Measurements from ENCODE around the gene DZIP1L. TPM values are rescaled to one million over a fixed set of nuclear protein-coding genes. Genes with fewer than 3 reads are reported as not detected.

DZIP1L gene
- total RNA-seq, 1 experiment from 2014 or later, result 15.3 TPM

DNA sequence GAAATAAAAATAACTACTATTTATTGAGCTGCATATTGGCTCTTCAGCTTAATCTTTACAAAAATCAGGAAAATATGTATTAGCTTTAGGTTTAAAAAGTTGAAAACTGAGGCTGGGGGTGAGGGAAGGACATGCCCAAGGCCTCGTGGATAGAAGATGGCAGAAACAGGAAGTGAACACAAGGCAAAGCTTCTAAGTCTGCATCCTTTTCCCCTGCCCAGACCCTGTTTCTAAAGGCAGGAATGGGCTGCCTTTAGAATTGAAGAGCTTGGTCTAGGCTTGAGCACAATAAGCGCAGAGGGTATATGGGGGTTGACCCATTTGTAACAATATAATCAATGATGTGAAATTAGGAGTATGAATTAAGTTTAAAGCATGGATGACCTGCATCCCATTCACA lies 99.3 kb downstream of the DZIP1L start:
- peaks cover 4% of the 10 kb centered on the region; the same call in 1 of the 2 replicates for H3K27me3 Mint-ChIP-seq (ENCODE audit: low read depth)
- no peaks in the 10 kb centered on the region for H3K4me1 Mint-ChIP-seq
- ATAC-seq (no peak), DNase-seq (ENCODE audit: low spot score) (no peak)
- peaks cover 13% of the 10 kb centered on the region for H3K9me3 Mint-ChIP-seq
- H3K4me3 Mint-ChIP-seq, result no peak overlapping the region
- H3K36me3 Mint-ChIP-seq, result peaks cover 4% of the 10 kb centered on the region; the same call in 1 of the 2 replicates
- H3K27ac Mint-ChIP-seq, result no peak overlapping the region
- CTCF ChIA-PET, result interaction anchor here (0.7 to 1.1 kb wide), 3 partner anchors 37 to 86 kb away, joined by 3 to 4 read pairs (median 3); no protein-coding TSS in a partner anchor
- POLR2A ChIA-PET, result no interaction called here
- no peak for TF ChIP-seq TP53 (CRISPR knock-in tag; IDR thresholded peaks at IDR 0.05)

GRCh38 chr3:138012526-138012925 lies 102.9 kb downstream of the DZIP1L start:
- no peak for TF ChIP-seq ELF4 (CRISPR knock-in tag; IDR thresholded peaks at IDR 0.05; ENCODE audit: low read depth)
- no peak for TF ChIP-seq FOXP4 (CRISPR knock-in tag; IDR thresholded peaks at IDR 0.05)
- no peak for TF ChIP-seq TEAD1 (CRISPR knock-in tag; IDR thresholded peaks at IDR 0.05)
- Mint-ChIP-seq H3K36me3 (no peaks in the 10 kb centered on the region), H3K4me3 (no peak overlapping the region), H3K9me3 (peaks cover 5% of the 10 kb centered on the region; the same call in 1 of the 2 replicates), H3K27me3 (ENCODE audit: low read depth) (peaks cover 7% of the 10 kb centered on the region; the same call in 1 of the 2 replicates), H3K4me1 (no peaks in the 10 kb centered on the region), H3K27ac (no peak overlapping the region)
- ChIA-PET CTCF (interaction anchor here (1.2 kb wide), 1 partner anchor 106 kb away, joined by 3 read pairs; no protein-coding TSS in a partner anchor), POLR2A (no interaction called here)
- DNase-seq (ENCODE audit: low spot score) (no peak), ATAC-seq (no peak)

Other genes starting within 250 kb of the DZIP1L start
- 0.13 to 0.23 TPM (median 0.16 TPM) in 3 replicates for gene CLDN18, start 105.4 kb downstream of the DZIP1L start, total RNA-seq (2021)
- gene A4GNT, start 16.8 kb upstream of the DZIP1L start, total RNA-seq (2021), result not detected in 3 replicates
- 18.8 to 20.6 TPM (median 19.3 TPM) in 3 replicates for gene DBR1, start 59.3 kb upstream of the DZIP1L start, total RNA-seq (2021)
- 38.6 to 44.9 TPM (median 38.7 TPM) in 3 replicates for gene ARMC8, start 71.7 kb upstream of the DZIP1L start, total RNA-seq (2021)
- not detected in 3 replicates for gene NME9, start 214.2 kb upstream of the DZIP1L start, total RNA-seq (2021)
- gene MRAS, start 233.0 kb upstream of the DZIP1L start, total RNA-seq (2021), result 11.1 to 14.8 TPM (median 11.7 TPM) in 3 replicates